Liver (tissue), 9 donors: ENCODE data around the gene CDH23. TPM values are rescaled to one million over a fixed set of nuclear protein-coding genes. Genes with fewer than 3 reads are reported as not detected.

ENCODE experiments used
- DNase-seq: peaks from one replicate; pipeline ENCODE4 v3.0.0-alpha.2; 2017; ENCODE audit warnings: low spot score
- H3K27ac ChIP-seq, 2 donors: one replicate each; pipeline ENCODE4 v1.7.0; 2013; ENCODE audit warnings: inconsistent platforms in 2 of 2, low read length in 2 of 2, control low read depth in 1 of 2, low read depth in 1 of 2, mild to moderate bottlenecking in 1 of 2
- H3K27me3 ChIP-seq, 4 donors: one replicate each; pipeline versions ENCODE4 v1.6.1 to v1.7.0; 2013; ENCODE audit warnings: low read length in 3 of 4, inconsistent platforms in 1 of 4, mild to moderate bottlenecking in 1 of 4, moderate library complexity in 1 of 4; ENCODE audit not compliant: control insufficient read depth in 4 of 4, insufficient read depth in 4 of 4
- H3K36me3 ChIP-seq, 4 donors: one replicate each; pipeline versions ENCODE4 v1.6.1 to v1.7.0; 2013; ENCODE audit warnings: low read length in 3 of 4, mild to moderate bottlenecking in 3 of 4, low read depth in 1 of 4, moderate library complexity in 1 of 4; ENCODE audit not compliant: control insufficient read depth in 4 of 4, insufficient read depth in 3 of 4
- H3K4me1 ChIP-seq, 4 donors: one replicate each; pipeline versions ENCODE4 v1.6.1 to v1.7.0; 2013; ENCODE audit warnings: low read length in 3 of 4, mild to moderate bottlenecking in 3 of 4, moderate library complexity in 1 of 4; ENCODE audit not compliant: control insufficient read depth in 4 of 4, insufficient read depth in 4 of 4
- H3K4me3 ChIP-seq, 3 donors: one replicate each; pipeline versions ENCODE4 v1.6.1 to v1.7.0; 2013; ENCODE audit warnings: low read length in 3 of 3, control low read depth in 1 of 3, low read depth in 1 of 3, mild to moderate bottlenecking in 1 of 3
- H3K9ac ChIP-seq, 2 donors: one replicate each; pipeline ENCODE4 v1.7.0; 2013; ENCODE audit warnings: low read length in 2 of 2, mild to moderate bottlenecking in 2 of 2, moderate library complexity in 2 of 2, control low read depth in 1 of 2, low read depth in 1 of 2
- H3K9me3 ChIP-seq, 4 donors: one replicate each; pipeline versions ENCODE4 v1.6.1 to v1.7.0; 2013; ENCODE audit warnings: low read length in 3 of 4; ENCODE audit not compliant: control insufficient read depth in 4 of 4
- ATF3 ChIP-seq: IDR thresholded peaks from 2 replicates; pipeline ENCODE4 v1.6.1; 2016; ENCODE audit warnings: antibody characterized with exemption
- FOXA1 ChIP-seq: IDR thresholded peaks from 2 replicates; pipeline ENCODE4 v1.6.1; 2016; ENCODE audit warnings: antibody characterized with exemption
- FOXA2 ChIP-seq: IDR thresholded peaks from 2 replicates; pipeline ENCODE4 v1.6.1; 2016; ENCODE audit warnings: antibody characterized with exemption
- GABPA ChIP-seq, 2 donors: IDR thresholded peaks in 1 of 2; conservative IDR thresholded peaks in 1 of 2; 2 replicates each; pipeline ENCODE4 v1.6.1; 2016; ENCODE audit warnings: antibody characterized with exemption in 2 of 2, mild to moderate bottlenecking in 1 of 2, moderate library complexity in 1 of 2
- HNF4A ChIP-seq, 2 donors: conservative IDR thresholded peaks; 2 replicates each; pipeline ENCODE4 v1.6.1; 2016; ENCODE audit warnings: antibody characterized with exemption in 2 of 2, mild to moderate bottlenecking in 2 of 2
- JUND ChIP-seq, 2 donors: IDR thresholded peaks; 2 replicates each; pipeline ENCODE4 v1.6.1; 2016; ENCODE audit warnings: antibody characterized with exemption in 2 of 2
- MAX ChIP-seq: IDR thresholded peaks from 2 replicates; pipeline ENCODE4 v1.6.1; 2016; ENCODE audit warnings: antibody characterized with exemption
- NR2F2 ChIP-seq: IDR thresholded peaks from 2 replicates; pipeline ENCODE4 v1.6.1; 2016; ENCODE audit warnings: antibody characterized with exemption
- RAD21 ChIP-seq, 2 donors: IDR thresholded peaks; 2 replicates each; pipeline ENCODE4 v1.6.1; 2016; ENCODE audit warnings: antibody characterized with exemption in 2 of 2, mild to moderate bottlenecking in 2 of 2
- REST ChIP-seq: IDR thresholded peaks from 2 replicates; pipeline ENCODE4 v1.6.1; 2016; ENCODE audit warnings: antibody characterized with exemption, mild to moderate bottlenecking
- RXRA ChIP-seq, 2 donors: IDR thresholded peaks; 2 replicates each; pipeline ENCODE4 v1.6.1; 2017 to 2018; ENCODE audit warnings: antibody characterized with exemption in 2 of 2, mild to moderate bottlenecking in 1 of 2
- SP1 ChIP-seq: IDR thresholded peaks from 2 replicates; pipeline ENCODE4 v1.6.1; 2018; ENCODE audit warnings: antibody characterized with exemption, mild to moderate bottlenecking
- TAF1 ChIP-seq: conservative IDR thresholded peaks from 2 replicates; pipeline ENCODE4 v1.6.1; 2016; ENCODE audit warnings: antibody characterized with exemption, mild to moderate bottlenecking
- YY1 ChIP-seq: IDR thresholded peaks from 2 replicates; pipeline ENCODE4 v1.6.1; 2016; ENCODE audit warnings: antibody characterized with exemption, mild to moderate bottlenecking
- ZBTB33 ChIP-seq: IDR thresholded peaks from 2 replicates; pipeline ENCODE4 v1.6.1; 2016; ENCODE audit warnings: antibody characterized with exemption
- WGBS: extraction: QIAGEN DNeasy Blood & Tissue Kit; methylation state at CpG from one replicate; pipeline ENCODE4 v1.1.7; 2013; 5-methylcytosine and 5-hydroxymethylcytosine counted together
- polyA plus RNA-seq, 2 donors: library from polyadenylated mRNA; stranded (reverse) in 1 of 2; unstranded in 1 of 2; fragments of 200-250 nt in 1 of 2; fragments of >200 nt in 1 of 2; fragmentation: Nextera tagmentation in 1 of 2; extraction: Ambion mirVana in 1 of 2; gene quantifications; one replicate each; pipeline versions ENCODE4 v1.2.1 to v1.2.3, GENCODE V29; 2013 to 2015
- total RNA-seq, 2 donors: library from RNA; depleted of rRNA; stranded (reverse); fragments of >200 nt; gene quantifications; one replicate each; pipeline ENCODE4 v1.2.3, GENCODE V29; 2014
- donor health status: healthy.
- donor health status: healthy.
- donor health status: healthy.
- donor health status: healthy.
- donor health status: healthy.

Gene CDH23
- total and polyA plus RNA-seq, 4 donors: 1.5 to 4.7 (median 3.4) TPM

- Histone ChIP-seq H3K27me3 (no peaks in the 10 kb centered on the region), H3K27ac (no peak overlapping the region), H3K4me3 (no peak overlapping the region), H3K9ac (no peak overlapping the region), H3K4me1 (peaks cover 0 to 2% (median 0%) of the 10 kb centered on the region in 4 donors), H3K9me3 (no peaks in the 10 kb centered on the region), H3K36me3 (no peaks in the 10 kb centered on the region)
- no peak for DNase-seq
- 85% methylated on average over 7 of the region's 7 CpGs for WGBS
- TF ChIP-seq JUND (IDR thresholded peaks at IDR 0.05): no peak
- TF ChIP-seq HNF4A (conservative IDR thresholded peaks at IDR 0.05): no peak
- no peak for TF ChIP-seq YY1
- no peak for TF ChIP-seq ATF3
- no peak for TF ChIP-seq REST
- TF ChIP-seq FOXA2: no peak
- no peak for TF ChIP-seq RAD21 (IDR thresholded peaks at IDR 0.05)
- TF ChIP-seq RXRA (IDR thresholded peaks at IDR 0.05): no peak
- TF ChIP-seq ZBTB33: no peak
- TF ChIP-seq SP1: no peak
- TF ChIP-seq TAF1: no peak
- no peak for TF ChIP-seq FOXA1
Observed at GRCh38 chr10:71719042-71719441, 322.3 kb downstream of the CDH23 start.

- no peak within 1 kb of the TSS for H3K27ac ChIP-seq
- DNase-seq: no peak
- WGBS: 91% methylated on average over 14 of the region's 14 CpGs
Observed at GRCh38 chr10:71719464-71720201, 322.9 kb downstream of the CDH23 start, which contains the start of gene C10orf105. Gene C10orf105, minus strand, starts transcription at chr10:71719778. Its CDS starts 3,441 bp downstream, at chr10:71716337.

More at GRCh38 chr10:71719464-71720201, 322.9 kb downstream of the CDH23 start, which contains the start of gene C10orf105:
- Histone ChIP-seq H3K36me3 (no peaks in the 10 kb centered on the region), H3K27me3 (no peaks in the 10 kb centered on the region), H3K9ac (no peak within 1 kb of the TSS), H3K4me1 (no peaks in the 10 kb centered on the region), H3K4me3 (no peak within 1 kb of the TSS), H3K9me3 (no peaks in the 10 kb centered on the region)
- no peak for TF ChIP-seq ATF3
- no peak for TF ChIP-seq MAX
- no peak for TF ChIP-seq FOXA2
- no peak for TF ChIP-seq GABPA (IDR thresholded peaks at IDR 0.05 in 1 of 2, conservative IDR thresholded peaks at IDR 0.05 in 1 of 2)
- no peak for TF ChIP-seq ZBTB33
- TF ChIP-seq YY1: no peak
- TF ChIP-seq JUND (IDR thresholded peaks at IDR 0.05): no peak
- TF ChIP-seq NR2F2: no peak
